WTC11 (cell line): ENCODE data around the gene UGT1A3. TPM values are rescaled to one million over a fixed set of nuclear protein-coding genes. Genes with fewer than 3 reads are reported as not detected.

Experiments used
- ATAC-seq: fragments of 200-7000 bp; cut with Tn5 transposase; 2 replicates; pipeline ENCODE4 v1.10.0; 2021; ENCODE audit warnings: mild to moderate bottlenecking, moderate library complexity
- CTCF ChIA-PET: fragments of 300-600 bp; sonication (Branson Sonifier 250); formaldehyde crosslinking; loops from one replicate; lab custom pipeline; 2021; ENCODE audit warnings: antibody characterized with exemption; lab: Charles Lee
- POLR2A ChIA-PET: fragments of 350-600 bp; sonication (Branson Sonifier 250); formaldehyde crosslinking; loops from one replicate; lab custom pipeline; 2021; ENCODE audit warnings: antibody characterized with exemption; lab: Charles Lee
- DNase-seq: peaks from one replicate; pipeline ENCODE4 v3.0.0; 2021; ENCODE audit warnings: low spot score
- H3K27ac Mint-ChIP-seq: 2 replicates; pipeline ENCODE4 v1.8.0; 2021; ENCODE audit warnings: mixed read lengths
- H3K27me3 Mint-ChIP-seq: 2 replicates; pipeline ENCODE4 v1.8.0; 2021; ENCODE audit warnings: low read depth, mild to moderate bottlenecking, moderate library complexity, mixed read lengths
- H3K36me3 Mint-ChIP-seq: 2 replicates; pipeline ENCODE4 v1.8.0; 2021; ENCODE audit warnings: mixed read lengths
- H3K4me1 Mint-ChIP-seq: 2 replicates; pipeline ENCODE4 v1.8.0; 2022; ENCODE audit warnings: mixed read lengths
- H3K4me3 Mint-ChIP-seq: 2 replicates; pipeline ENCODE4 v1.8.0; 2021; ENCODE audit warnings: mild to moderate bottlenecking, moderate library complexity, mixed read lengths
- H3K9me3 Mint-ChIP-seq: 2 replicates; pipeline ENCODE4 v1.8.0; 2021; ENCODE audit warnings: mixed read lengths
- CREM ChIP-seq: sonication (generic); formaldehyde crosslinking; IDR thresholded peaks from 2 replicates; pipeline ENCODE4 v1.8.1; 2022; ENCODE audit warnings: mild to moderate bottlenecking, missing genetic modification reagents, moderate library complexity
- E2F1 ChIP-seq: sonication (generic); formaldehyde crosslinking; IDR thresholded peaks from 2 replicates; pipeline ENCODE4 v1.8.0; 2022; ENCODE audit warnings: mild to moderate bottlenecking, missing genetic modification reagents
- FOXP1 ChIP-seq: sonication (generic); formaldehyde crosslinking; IDR thresholded peaks from 2 replicates; pipeline ENCODE4 v1.8.0; 2022; ENCODE audit warnings: missing genetic modification reagents, mild to moderate bottlenecking, moderate library complexity, borderline replicate concordance
- GRHL2 ChIP-seq: fragments of 250-450 bp; sonication (Bioruptor Pico); IDR thresholded peaks from 2 replicates; pipeline ENCODE4 v1.8.0; 2022; ENCODE audit warnings: mild to moderate bottlenecking, moderate library complexity; ENCODE audit not compliant: insufficient replicate concordance, severe bottlenecking
- JAZF1 ChIP-seq: fragments of 250-450 bp; sonication (Bioruptor Pico); IDR thresholded peaks from 2 replicates; pipeline ENCODE4 v1.9.0; 2021; ENCODE audit warnings: moderate library complexity, mild to moderate bottlenecking, inconsistent platforms
- KAT7 ChIP-seq: sonication (generic); formaldehyde crosslinking; IDR thresholded peaks from 2 replicates; pipeline ENCODE4 v1.8.1; 2023; ENCODE audit warnings: missing genetic modification reagents, mild to moderate bottlenecking, borderline replicate concordance
- ZMAT4 ChIP-seq: fragments of 250-450 bp; sonication (Bioruptor Pico); IDR thresholded peaks from 2 replicates; pipeline ENCODE4 v1.9.0; 2021; ENCODE audit warnings: mild to moderate bottlenecking
- ZNF263 ChIP-seq: sonication (generic); formaldehyde crosslinking; IDR thresholded peaks from 2 replicates; pipeline ENCODE4 v1.8.1; 2022; ENCODE audit warnings: low read depth, mild to moderate bottlenecking, moderate library complexity, missing genetic modification reagents
- ZNF423 ChIP-seq: fragments of 250-450 bp; sonication (Bioruptor Pico); IDR thresholded peaks from 2 replicates; pipeline ENCODE4 v2.1.2; 2022; ENCODE audit warnings: mild to moderate bottlenecking, moderate library complexity
- total RNA-seq: library from RNA; stranded (reverse); gene quantifications from 3 replicates; pipeline ENCODE4 v1.2.3, GENCODE V29; 2021
- TF ChIP-seq, protein P1 (sequence below): sonication (generic); formaldehyde crosslinking; IDR thresholded peaks from 2 replicates; pipeline ENCODE4 v1.8.0; 2023; ENCODE audit warnings: missing genetic modification reagents, mild to moderate bottlenecking, borderline replicate concordance
- TF ChIP-seq, protein P2 (sequence below): fragments of 250-450 bp; sonication (Bioruptor Pico); IDR thresholded peaks from 2 replicates; pipeline ENCODE4 v2.1.2; 2022; ENCODE audit warnings: mild to moderate bottlenecking, moderate library complexity
- TF ChIP-seq, protein P3 (sequence below): sonication (generic); formaldehyde crosslinking; IDR thresholded peaks from 2 replicates; pipeline ENCODE4 v1.8.0; 2022; ENCODE audit warnings: mild to moderate bottlenecking, missing genetic modification reagents
- TF ChIP-seq, protein P4 (sequence below): sonication (generic); formaldehyde crosslinking; IDR thresholded peaks from 2 replicates; pipeline ENCODE4 v1.8.1; 2022; ENCODE audit warnings: mild to moderate bottlenecking, moderate library complexity, missing genetic modification reagents
- TF ChIP-seq, protein P5 (sequence below): sonication (generic); formaldehyde crosslinking; IDR thresholded peaks from 2 replicates; pipeline ENCODE4 v1.8.1; 2023; ENCODE audit warnings: mild to moderate bottlenecking, missing genetic modification reagents

Gene UGT1A3
- total RNA-seq, 1 experiment from 2014 or later, result not detected

GRCh38 chr2:233772153-233772552 is 43.3 kb downstream of the UGT1A3 start:
- H3K9me3 Mint-ChIP-seq, result peaks cover 24% of the 10 kb centered on the region
- H3K27me3 Mint-ChIP-seq, result no peaks in the 10 kb centered on the region; the same call in 1 of the 2 replicates
- H3K4me3 Mint-ChIP-seq, result no peak overlapping the region
- no peak for DNase-seq
- ChIA-PET POLR2A (no interaction called here), CTCF (no interaction called here)
- no peak for ATAC-seq
- TF ChIP-seq, protein P1, sequence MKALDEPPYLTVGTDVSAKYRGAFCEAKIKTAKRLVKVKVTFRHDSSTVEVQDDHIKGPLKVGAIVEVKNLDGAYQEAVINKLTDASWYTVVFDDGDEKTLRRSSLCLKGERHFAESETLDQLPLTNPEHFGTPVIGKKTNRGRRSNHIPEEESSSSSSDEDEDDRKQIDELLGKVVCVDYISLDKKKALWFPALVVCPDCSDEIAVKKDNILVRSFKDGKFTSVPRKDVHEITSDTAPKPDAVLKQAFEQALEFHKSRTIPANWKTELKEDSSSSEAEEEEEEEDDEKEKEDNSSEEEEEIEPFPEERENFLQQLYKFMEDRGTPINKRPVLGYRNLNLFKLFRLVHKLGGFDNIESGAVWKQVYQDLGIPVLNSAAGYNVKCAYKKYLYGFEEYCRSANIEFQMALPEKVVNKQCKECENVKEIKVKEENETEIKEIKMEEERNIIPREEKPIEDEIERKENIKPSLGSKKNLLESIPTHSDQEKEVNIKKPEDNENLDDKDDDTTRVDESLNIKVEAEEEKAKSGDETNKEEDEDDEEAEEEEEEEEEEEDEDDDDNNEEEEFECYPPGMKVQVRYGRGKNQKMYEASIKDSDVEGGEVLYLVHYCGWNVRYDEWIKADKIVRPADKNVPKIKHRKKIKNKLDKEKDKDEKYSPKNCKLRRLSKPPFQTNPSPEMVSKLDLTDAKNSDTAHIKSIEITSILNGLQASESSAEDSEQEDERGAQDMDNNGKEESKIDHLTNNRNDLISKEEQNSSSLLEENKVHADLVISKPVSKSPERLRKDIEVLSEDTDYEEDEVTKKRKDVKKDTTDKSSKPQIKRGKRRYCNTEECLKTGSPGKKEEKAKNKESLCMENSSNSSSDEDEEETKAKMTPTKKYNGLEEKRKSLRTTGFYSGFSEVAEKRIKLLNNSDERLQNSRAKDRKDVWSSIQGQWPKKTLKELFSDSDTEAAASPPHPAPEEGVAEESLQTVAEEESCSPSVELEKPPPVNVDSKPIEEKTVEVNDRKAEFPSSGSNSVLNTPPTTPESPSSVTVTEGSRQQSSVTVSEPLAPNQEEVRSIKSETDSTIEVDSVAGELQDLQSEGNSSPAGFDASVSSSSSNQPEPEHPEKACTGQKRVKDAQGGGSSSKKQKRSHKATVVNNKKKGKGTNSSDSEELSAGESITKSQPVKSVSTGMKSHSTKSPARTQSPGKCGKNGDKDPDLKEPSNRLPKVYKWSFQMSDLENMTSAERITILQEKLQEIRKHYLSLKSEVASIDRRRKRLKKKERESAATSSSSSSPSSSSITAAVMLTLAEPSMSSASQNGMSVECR, result no peak
- no peak for TF ChIP-seq ZMAT4
- peaks cover 3% of the 10 kb centered on the region for H3K4me1 Mint-ChIP-seq
- H3K27ac Mint-ChIP-seq, result no peak overlapping the region
- H3K36me3 Mint-ChIP-seq, result peaks cover 8% of the 10 kb centered on the region

- Mint-ChIP-seq H3K9me3 (peaks cover 27% of the 10 kb centered on the region), H3K4me1 (peaks cover 3% of the 10 kb centered on the region), H3K4me3 (no peak overlapping the region), H3K27me3 (no peaks in the 10 kb centered on the region; the same call in 1 of the 2 replicates), H3K27ac (no peak overlapping the region), H3K36me3 (peaks cover 8% of the 10 kb centered on the region)
- ChIA-PET CTCF (no interaction called here), POLR2A (no interaction called here)
- no peak for ATAC-seq
- no peak for DNase-seq
- TF ChIP-seq CREM (no peak), JAZF1 (CRISPR knock-in tag) (no peak), ZNF423 (CRISPR knock-in tag) (no peak), E2F1 (CRISPR knock-in tag) (no peak), ZMAT4 (no peak), FOXP1 (CRISPR knock-in tag) (no peak), GRHL2 (no peak), ZNF263 (CRISPR knock-in tag) (no peak), KAT7 (CRISPR knock-in tag) (no peak)
- TF ChIP-seq, protein P1, result no peak
- TF ChIP-seq, protein P2, sequence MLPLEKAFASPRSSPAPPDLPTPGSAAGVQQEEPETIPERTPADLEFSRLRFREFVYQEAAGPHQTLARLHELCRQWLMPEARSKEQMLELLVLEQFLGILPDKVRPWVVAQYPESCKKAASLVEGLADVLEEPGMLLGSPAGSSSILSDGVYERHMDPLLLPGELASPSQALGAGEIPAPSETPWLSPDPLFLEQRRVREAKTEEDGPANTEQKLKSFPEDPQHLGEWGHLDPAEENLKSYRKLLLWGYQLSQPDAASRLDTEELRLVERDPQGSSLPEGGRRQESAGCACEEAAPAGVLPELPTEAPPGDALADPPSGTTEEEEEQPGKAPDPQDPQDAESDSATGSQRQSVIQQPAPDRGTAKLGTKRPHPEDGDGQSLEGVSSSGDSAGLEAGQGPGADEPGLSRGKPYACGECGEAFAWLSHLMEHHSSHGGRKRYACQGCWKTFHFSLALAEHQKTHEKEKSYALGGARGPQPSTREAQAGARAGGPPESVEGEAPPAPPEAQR (CRISPR knock-in tag), result no peak
- TF ChIP-seq, protein P3, sequence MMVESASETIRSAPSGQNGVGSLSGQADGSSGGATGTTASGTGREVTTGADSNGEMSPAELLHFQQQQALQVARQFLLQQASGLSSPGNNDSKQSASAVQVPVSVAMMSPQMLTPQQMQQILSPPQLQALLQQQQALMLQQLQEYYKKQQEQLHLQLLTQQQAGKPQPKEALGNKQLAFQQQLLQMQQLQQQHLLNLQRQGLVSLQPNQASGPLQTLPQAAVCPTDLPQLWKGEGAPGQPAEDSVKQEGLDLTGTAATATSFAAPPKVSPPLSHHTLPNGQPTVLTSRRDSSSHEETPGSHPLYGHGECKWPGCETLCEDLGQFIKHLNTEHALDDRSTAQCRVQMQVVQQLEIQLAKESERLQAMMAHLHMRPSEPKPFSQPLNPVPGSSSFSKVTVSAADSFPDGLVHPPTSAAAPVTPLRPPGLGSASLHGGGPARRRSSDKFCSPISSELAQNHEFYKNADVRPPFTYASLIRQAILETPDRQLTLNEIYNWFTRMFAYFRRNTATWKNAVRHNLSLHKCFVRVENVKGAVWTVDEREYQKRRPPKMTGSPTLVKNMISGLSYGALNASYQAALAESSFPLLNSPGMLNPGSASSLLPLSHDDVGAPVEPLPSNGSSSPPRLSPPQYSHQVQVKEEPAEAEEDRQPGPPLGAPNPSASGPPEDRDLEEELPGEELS (CRISPR knock-in tag), result no peak
- TF ChIP-seq, protein P4, sequence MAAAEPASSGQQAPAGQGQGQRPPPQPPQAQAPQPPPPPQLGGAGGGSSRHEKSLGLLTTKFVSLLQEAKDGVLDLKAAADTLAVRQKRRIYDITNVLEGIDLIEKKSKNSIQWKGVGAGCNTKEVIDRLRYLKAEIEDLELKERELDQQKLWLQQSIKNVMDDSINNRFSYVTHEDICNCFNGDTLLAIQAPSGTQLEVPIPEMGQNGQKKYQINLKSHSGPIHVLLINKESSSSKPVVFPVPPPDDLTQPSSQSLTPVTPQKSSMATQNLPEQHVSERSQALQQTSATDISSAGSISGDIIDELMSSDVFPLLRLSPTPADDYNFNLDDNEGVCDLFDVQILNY (CRISPR knock-in tag), result no peak
- TF ChIP-seq, protein P5, sequence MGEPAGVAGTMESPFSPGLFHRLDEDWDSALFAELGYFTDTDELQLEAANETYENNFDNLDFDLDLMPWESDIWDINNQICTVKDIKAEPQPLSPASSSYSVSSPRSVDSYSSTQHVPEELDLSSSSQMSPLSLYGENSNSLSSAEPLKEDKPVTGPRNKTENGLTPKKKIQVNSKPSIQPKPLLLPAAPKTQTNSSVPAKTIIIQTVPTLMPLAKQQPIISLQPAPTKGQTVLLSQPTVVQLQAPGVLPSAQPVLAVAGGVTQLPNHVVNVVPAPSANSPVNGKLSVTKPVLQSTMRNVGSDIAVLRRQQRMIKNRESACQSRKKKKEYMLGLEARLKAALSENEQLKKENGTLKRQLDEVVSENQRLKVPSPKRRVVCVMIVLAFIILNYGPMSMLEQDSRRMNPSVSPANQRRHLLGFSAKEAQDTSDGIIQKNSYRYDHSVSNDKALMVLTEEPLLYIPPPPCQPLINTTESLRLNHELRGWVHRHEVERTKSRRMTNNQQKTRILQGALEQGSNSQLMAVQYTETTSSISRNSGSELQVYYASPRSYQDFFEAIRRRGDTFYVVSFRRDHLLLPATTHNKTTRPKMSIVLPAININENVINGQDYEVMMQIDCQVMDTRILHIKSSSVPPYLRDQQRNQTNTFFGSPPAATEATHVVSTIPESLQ, result no peak
These were observed 43.7 kb downstream of the UGT1A3 start for GRCh38 chr2:233772583-233772982.
